Colon (tissue), 2 donors: ENCODE results near the gene RPTOR.
"Not testable (repeated sequence)": the region's sequence is repeated elsewhere in the genome, so short reads cannot be mapped to it uniquely, and the experiment has no call there.

Experiments
- FAIRE-seq: peaks from 2 replicates; lab custom pipeline; 2012; peaks lifted over from hg19 to GRCh38; lab: Jason Lieb, UNC
- donor health status: control.
- donor health status: control.

The RPTOR gene

DNA sequence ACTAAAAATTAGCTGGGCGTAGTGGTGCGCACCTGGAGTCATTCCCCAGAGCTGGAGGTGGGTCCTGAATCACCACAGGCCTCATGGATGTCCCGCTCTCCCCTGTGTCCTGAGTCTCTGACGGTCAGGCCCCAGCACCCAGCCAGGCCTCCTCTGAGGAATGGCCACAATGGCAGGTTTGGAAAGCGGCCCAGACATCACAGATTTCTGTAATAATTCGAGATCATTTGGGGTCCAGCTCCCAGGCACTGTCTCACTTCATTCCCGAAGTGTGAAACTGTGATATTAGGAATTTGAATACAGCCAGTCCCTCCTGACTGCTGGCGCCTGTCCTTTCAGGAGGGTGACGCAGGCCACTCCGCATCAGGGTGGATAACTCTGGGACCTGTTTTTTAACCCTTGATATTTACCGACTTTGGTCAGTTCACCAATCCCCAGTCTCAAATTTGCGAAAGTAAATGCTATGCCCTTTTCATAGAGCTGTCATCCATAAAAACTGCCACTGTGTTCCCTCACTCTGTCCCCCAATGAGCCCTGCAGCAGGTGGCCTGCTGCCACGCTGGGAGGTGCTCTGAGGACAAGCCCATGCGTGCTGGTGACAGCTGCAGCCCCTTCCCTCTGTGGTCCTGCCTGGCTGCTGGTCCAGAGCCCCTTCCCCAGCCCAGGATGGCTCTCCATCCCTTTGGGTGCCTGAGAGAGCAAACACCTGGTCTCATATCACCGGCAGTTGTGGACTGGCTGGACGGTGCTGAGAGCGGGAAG lies 28.3 kb upstream of the RPTOR start:
- FAIRE-seq: no peak

DNA sequence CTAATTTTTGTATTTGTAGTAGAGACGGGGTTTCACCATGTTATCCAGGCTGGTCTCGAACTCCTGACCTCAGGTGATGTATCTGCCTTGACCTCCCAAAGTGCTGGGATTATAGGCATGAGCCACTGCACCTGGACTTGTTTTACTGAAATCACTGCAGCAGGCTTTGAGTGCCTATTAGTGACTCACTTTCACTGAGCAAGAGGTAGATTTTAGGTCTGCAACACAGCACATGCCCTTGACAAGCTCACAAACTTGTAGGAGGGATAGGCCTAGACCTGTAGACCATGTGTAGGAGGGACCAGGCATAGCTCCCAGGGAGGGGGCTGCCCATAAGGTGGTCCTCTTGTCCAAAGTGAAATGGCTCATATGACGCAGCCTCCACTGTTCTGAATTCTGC lies 27.0 kb upstream of the RPTOR start:
- FAIRE-seq: no peak

DNA sequence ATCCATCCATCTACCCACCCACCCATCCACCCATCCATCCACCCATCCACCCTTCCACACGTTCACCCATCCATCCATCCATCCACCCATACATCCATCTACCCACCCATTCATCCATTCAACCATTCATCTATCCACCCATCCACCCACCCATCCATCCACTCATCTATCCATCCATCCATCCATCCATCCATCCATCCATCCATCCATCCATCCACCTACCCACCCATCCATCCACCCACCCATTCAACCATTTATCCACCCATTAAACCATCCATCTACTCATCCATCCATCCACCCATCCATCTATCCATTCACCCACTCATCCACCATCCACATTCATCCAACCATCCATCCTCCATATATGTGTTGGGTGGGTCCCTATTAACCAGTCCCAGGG lies 26.2 kb upstream of the RPTOR start:
- no peak for FAIRE-seq

DNA sequence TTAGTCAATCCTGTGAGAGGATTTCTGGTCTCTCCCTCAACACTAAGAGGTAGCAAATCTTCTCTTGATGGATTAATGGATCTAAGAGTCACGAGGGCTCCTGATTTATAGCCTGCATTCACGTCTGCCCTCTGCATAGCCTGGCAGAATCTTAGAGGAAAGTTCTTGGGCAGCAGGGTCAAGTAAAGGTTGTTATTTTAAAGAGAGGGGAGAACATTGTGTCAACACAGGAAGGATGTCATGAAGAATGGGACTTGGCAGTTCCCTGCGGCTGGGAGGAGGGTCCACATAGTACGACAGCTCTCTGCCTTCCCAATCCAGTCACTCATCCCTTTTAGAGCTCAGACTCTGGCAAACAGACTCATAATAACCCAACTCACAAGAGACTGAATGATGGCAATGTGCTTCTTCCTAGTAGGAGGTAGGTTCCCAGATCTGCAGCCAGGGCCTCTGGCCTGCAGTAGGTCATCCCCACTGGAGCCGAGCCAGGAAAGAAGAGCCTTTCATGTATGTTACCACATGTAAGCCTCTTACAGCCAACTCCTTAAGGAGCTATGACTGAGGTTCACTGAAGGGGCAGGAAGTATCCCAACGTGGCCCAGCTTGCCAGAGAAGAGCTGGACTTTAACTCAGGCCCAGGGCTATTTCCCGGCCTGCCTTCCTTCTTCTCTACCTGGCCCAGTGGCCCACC lies 25.4 kb upstream of the RPTOR start:
- no peak for FAIRE-seq

DNA sequence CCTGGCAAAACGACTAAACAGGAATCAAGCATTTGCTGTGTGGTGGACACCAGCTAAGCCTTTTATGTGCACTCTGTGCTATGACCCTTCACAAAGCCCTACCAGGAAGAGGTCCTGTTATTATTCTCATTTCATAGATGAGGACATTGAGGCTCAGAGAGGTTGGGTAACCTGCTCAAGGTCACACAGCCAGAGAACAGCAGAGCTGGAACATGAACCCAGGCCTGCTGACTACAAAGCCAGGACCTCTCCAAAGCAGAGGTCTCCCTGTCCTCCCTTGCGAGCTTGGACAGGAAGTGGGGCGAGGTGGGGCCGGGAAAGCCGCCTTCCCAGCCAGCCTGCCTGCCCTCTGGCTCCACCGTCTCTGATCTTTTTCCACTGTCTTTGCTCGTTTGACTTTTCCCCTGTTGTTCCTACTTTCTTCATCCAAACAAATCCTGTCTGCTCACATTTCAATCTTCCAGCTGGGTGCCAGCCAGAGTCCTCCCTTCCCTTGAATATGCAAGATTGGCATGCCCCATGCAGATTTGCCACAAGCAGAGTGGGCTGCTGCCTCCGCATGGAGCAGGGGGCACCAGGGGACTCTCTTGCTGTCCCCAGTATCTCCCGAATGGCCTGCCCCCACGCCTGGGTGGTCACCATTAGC lies 23.7 kb upstream of the RPTOR start:
- FAIRE-seq: no peak

DNA sequence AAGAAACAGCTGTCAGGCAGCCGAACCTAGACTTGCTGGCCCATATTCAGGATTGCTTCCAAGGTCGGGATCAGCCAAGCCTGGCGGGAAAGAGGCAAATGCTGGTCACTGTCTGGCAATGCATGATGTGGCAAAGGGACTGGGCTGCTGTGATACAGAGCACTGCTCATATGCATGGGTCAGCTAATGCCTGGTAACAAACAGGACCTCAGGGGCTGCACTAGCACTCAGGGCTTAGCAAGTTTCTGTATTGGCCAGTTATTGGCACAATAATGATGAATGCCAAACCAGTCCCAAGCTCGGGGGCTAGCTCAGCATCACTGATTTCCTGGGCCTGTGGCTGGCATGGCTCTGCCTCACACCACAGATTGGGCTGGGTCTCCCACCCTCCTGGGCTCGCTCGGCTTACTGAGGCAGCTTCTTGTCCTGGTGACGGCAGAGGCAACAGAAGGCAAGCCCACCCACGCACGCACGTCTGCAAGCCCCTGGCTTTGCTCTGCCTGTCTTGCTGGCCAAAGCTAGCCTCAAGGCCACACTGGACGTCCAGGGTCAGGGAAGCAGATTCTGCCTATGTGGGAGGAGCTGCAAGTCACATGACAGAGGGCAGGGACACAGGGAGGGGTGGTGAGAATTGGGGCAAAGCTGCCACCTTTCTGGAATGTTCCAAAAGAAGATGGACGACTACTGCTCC lies 21.4 kb upstream of the RPTOR start:
- no peak for FAIRE-seq

DNA sequence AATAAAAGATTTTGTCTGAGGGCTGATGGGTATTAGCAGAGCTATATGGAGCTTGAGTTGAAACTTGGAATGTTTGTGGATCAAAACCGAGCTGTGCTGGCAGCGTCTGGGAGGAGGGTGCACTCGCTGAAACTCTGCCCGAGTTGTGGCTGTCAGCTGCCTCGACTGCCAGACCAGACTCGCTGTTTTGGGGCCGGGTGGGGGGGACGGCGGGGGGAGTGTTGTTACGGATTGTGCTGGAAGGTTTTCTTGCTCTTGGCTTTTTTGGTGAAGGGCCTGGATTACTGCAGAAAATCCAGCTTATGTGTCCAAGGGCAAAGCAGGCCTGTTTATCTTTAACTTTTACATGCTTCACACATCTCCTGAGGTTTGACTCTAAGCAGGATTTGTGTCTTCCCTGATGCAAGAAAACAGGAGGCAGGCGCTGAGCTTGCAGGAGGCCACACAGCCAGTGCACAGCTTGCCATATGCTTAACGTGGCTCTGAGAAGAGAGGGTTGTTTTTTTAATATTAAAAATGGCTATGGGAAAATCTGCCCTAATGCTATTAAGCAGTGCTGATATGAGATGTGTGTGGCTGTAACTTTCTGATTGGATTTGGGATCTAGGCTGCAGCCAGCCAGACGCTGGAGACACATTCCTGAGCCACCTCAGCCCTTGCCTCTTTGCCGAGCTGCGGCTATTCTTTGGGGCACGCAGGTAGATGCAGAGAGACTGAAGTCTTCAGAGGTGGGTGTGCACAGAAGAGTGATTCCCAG lies 20.5 kb upstream of the RPTOR start:
- no peak for FAIRE-seq

DNA sequence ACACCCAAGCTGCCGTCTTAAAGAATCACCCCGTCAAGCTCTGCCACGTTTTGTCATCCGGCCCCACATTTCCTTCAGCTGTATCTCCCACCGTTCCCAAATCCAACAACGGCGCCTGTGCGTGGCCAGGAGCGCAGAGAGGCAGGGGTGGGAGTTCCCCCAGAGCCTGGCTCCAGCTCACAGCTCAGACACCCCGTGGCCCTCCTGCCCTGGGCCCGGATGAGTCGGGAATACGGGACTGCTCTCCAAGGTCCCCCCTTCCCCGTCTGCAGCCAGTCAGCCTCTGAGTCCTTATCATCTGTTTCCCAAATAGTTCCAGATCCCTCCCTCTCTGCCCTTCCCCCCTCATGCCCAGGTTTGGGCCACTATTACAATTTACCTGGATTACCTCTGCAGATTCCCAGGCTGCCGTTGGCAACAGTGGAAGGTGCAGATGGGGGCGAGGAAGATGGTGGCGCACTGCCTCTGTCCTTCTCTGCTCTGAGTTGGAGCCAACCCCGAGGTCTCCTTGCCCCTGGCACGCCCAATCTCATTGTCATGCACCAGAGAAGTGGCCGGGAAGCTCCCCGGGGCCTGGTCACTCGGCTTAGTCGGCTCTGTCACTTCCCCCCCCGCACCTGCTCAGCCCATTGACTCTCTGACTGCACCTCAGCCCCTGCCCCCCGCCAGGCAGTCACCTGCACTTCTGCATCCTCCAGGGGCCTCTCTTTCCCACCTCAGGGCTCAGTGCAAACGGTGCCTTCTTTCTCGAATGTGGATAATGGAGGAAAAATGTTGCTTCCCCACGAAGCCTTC lies 18.3 kb upstream of the RPTOR start:
- FAIRE-seq: no peak

DNA sequence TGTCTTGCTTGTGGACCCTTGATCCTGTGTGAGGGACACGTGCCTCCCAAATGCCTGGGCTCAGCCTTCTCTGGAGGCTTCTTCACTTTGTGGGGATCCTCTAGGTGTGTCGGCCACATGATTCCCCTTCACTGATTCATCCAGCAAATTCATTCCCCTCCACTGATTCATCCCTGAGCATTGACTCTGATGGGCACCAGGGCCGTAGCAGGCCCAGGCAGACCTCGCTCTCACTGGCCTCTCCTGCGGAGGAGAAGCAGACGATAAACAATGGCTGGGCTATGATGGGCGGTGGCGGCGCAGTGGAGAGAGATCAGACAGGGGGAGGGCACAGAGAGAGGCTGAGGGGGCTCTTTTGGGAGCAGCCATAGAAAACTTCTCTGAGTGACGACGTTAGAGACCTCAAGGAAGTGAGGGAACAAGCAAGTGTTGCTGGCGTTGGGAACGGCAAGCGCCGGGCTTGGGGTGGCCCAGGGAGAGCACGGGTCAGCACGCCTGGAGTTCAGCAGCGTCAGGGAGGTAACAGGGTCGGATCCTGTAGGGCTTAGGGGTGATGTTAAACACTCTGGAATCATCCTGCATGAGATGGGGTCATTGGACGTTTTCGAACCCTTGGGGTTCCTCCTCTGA lies 17.5 kb upstream of the RPTOR start:
- no peak for FAIRE-seq

DNA sequence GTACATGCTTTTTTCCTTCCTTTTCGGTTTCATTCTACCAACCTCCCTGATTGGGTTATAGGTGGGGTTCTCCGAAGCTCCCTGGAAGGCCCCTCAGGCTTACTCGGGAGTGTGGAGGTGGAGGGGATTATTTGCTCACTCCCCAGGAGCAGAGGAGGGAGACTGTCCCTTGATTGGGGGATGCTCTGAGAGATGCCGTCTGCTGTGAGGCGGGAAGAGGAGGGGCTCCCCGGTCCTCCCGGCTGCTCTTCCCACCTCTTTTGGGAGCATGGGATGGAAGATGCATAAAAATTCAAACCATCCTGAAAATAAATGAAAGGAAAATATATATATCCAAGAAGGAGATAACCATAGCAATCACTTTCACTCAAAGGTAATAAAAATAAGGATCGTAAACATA lies 16.1 kb upstream of the RPTOR start:
- no peak for FAIRE-seq

DNA sequence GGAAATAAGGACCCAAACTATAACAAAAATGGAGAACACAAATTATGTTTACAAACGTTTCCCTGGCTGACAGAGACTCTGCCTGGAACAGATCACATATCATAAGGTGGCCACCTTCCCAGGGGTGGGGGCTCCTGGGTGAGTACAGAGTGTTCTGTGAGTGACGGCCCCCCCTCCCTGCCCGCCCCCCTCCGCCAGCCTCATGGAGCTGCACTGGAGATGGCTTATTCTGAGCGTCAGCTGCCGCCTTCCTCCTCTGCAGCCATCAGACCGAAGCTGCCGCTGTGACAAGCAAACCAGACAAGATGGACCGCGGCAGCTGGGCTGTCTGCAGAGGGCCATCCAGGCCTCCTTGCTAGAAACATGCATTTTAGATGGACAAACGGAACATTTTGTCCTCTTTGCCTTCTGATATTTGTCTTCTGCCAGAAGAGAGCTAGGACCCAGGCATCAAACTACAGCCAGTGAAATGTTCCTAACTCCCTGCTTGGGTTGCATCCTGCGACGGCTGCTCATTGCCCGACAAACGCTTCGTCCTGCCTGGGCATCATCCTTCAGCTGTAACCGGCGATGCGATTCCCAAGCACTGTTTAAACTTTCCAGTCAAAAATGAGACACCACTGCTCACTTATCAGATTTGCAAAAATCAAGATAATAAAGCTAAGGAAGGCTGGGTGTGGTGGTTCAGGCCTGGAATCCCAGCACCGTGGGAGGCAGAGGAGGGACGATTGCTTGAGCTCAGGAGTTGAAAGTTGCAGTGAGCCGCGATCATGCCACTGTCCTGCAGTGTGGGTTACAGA lies 15.3 kb upstream of the RPTOR start:
- no peak for FAIRE-seq

DNA sequence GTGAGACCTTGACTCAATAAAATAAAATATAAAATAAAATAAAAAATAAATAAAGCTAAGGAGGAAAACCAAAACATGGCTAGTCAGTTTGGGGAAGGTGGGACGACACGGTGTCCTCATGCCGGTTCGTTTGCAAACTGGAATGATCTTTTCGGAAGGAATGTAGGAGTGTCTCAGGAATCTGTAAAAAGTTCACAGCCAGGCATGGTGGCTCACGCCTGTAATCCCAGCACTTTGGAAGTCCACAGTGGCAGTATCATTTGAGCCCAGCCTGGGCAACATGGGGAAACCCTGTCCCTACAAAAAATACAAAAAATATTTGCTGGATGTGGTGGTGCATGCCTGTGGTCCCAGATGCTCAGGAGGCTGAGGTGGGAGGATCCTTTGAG lies 14.7 kb upstream of the RPTOR start:
- no peak for FAIRE-seq

DNA sequence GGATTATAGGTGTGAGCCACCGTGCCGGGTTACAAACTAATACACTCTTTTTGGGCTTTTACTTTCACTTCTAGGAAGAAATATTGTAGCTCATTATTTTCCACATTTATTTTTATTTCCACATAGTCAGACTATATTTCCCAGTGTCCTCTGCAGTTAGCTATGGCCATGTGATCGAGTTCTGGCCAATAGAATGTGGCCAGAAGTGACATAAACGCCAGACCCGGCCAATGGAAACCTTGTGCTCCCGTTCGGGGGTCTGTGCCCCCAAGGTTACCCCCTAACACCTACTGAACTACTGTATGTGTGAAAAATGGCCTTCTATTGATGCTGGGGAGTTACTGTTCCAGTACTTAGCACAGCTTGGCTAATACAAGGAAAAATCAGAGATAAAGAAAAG lies 13.2 kb upstream of the RPTOR start:
- FAIRE-seq: no peak

DNA sequence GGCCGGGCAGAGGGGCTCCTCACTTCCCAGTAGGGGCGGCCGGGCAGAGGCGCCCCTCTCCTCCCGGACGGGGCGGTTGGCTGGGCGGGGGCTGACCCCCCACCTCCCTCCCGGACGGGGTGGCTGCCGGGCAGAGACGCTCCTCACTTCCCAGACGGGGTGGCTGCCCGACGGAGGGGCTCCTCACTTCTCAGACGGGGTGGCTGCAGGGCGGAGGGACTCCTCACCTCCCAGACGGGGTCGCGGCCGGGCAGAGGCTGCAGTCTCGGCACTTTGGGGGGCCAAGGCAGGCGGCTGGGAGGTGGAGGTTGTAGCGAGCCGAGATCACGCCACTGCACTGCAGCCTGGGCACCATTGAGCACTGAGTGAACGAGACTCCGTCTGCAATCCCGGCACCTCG lies 7.3 kb upstream of the RPTOR start:
- FAIRE-seq: not testable (repeated sequence)

DNA sequence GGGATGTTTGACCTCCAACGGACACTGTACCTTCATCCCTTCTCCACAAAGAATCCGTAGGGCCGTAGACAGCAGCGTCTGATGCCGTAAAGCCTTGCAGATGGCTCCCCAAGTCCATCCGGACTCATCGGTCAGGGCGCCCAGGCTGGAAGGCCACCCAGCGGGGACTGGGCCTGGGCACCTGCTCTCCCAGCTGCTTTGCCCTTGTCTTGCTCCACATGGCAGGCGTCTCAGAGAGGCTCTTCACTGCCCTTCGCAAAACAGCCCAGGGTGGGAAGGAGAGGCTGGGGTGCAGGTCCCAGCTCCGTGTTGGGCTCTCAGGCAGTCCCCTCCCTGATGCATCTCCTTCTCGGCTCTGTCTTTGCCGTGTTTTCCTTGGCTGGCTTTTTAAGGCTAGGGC lies 6.2 kb upstream of the RPTOR start:
- FAIRE-seq: no peak

DNA sequence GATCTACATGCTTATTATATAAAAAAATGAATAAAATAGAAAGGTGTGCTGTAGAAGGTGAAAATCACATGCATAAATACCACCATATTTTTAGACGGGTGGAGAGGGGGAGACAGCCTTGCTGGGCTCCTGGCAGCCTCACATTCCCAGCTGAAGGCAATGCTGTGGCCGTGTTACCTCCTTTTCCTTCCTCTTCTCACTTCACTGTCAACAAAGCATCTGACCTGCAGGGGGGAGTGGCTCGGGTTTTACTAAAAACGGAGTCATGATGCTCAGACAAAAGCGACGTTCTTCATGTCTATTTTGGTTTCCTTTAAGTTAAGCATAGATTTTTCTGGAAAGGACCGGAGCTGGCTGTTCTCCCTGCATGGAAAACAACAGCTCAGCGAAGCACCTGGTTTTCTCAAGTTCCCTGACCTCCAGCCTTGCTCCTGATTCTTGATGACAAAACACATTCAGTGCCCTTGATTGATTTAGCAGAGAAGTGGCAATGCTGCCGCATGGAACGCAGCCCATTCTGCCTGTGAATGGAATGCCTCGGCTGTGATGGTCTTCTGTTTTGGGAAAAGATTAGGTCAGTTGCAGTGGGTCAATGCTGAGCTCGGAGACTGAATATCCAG lies 5.5 kb upstream of the RPTOR start:
- FAIRE-seq: no peak

DNA sequence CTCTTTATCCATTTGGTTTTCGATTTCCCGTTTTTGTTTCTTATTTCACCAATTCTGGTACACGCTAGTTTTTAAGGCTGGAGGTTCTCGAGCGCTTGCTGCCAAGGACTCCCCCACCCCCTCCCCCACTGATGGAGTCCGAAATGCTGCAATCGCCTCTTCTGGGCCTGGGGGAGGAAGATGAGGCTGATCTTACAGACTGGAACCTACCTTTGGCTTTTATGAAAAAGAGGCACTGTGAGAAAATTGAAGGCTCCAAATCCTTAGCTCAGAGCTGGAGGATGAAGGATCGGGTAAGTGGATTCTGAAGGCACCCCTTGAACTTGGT lies 825 bp downstream of the RPTOR start:
- FAIRE-seq: no peak

DNA sequence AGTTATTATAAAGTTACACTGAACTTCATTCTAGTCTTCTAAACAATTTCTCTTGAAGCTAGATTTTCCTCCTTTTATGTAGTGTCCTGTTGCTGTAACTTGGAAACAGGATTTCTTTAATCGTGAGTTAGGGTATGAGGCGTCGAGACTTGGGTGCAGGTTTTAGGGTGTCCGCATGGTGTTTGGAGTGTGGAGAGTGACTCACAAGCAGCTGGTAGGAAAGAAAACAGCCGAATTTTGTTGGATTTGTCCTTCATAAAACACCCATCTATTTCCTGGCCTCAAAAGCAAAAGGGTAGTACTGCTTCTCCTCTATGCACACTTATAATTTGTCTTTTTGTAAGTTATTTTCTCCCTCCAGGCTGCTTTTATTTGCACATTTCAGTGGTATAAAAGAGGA lies 1.6 kb downstream of the RPTOR start:
- FAIRE-seq: no peak

DNA sequence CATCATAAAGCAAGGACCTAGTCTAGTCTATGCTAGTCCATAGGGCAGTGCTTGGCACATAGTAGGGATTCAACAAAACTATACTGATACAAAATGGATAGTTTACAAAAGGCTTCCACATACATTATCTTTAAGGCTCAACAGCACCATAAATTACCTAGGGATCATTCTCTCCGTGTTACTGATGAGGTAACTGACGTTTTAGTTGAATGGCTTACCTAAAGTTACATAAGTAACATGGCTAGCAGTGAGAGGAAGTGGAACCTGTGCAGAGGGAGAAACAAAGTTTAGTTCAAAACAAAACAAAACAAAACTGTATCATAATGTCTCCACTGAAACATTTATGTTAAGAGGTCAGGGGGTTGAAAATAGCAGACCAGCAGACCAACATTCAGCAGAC lies 7.9 kb downstream of the RPTOR start:
- FAIRE-seq: no peak

DNA sequence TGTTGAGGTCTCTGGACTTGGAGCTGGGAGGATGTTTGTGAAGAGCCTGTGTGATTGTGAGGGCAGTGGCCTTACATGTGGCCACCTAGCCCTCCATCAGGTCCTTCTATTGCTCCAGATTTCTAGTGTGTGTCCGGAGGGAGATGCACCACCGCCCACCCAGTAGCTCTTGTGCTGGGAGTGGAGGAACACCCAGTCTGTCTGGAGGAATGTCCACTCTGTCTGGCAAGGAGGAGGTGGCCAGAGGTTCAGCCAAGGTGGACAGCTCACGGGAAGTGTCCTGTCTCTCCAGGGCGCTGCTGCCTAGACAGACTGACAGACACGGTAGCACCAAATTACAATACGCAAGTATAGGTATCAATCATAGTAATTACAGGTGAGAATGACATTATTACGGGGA lies 10.6 kb downstream of the RPTOR start:
- no peak for FAIRE-seq
